NCI-H345 (cell line): ENCODE data around the gene OR5C1.
A peak's percentile ranks its signal among the peaks of the same experiment; 100 is the strongest.

Experiments used
- DNase-seq: peaks from one replicate; lab custom pipeline; 2025; lab: John Stamatoyannopoulos, UW

Gene OR5C1

DNA sequence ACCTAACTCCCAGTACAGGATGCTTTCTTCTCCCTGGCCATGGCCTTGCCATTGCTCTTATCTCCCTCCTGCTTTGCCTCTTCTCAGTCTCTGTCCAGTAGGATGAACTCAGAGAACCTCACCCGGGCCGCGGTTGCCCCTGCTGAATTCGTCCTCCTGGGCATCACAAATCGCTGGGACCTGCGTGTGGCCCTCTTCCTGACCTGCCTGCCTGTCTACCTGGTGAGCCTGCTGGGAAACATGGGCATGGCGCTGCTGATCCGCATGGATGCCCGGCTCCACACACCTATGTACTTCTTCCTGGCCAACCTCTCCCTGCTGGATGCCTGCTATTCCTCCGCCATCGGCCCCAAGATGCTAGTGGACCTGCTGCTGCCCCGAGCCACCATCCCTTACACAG lies at the start of gene OR5C1:
Gene OR5C1 (plus strand): TSS at position 103 of the 400 bp plus-strand sequence. CDS start 0 bp downstream, at position 103.
- DNase-seq: no peak

DNA sequence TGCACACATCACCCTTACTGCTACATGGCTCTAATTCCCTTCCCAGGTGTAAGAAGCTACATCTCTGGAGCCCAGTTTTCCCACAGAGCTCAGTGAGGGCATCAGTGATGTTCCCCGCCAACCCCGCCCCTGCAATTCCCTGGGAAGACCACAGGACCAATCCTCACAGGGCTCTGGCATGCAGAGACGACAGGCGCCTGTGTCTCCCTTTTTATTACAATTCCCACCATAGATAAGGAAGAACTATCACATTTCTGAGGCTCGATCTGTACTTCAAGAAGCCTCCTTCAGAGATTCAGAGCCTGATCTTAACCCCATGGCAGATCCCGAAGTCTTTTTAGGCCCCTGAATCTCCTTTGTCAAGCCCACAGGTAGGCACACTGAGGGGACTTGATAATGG lies 46.7 kb upstream of the OR5C1 start, which contains the start of gene OR1L6:
Gene OR1L6 (plus strand): TSS at position 301 of the 400 bp plus-strand sequence. CDS start 7,545 bp downstream, outside the sequence.
- no peak for DNase-seq

DNA sequence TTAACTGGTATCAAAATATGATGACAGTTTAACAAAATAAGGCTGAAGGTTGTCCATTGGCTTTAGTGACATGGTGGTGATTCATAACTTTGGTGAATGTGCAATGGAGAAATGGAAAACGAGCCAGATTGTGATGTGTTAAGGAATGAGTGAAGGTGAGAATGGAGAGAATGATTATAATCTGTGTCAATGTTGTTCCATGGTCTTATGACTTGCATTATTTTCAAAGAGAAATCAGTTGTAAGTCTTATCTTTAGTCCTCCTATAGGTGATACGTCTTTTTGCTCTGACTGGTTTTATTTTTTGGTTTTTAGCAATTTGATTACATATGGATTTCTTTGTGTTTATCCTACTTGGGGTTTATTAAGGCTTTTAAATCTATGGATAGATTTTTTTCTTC lies 33.9 kb upstream of the OR5C1 start:
- no peak for DNase-seq

DNA sequence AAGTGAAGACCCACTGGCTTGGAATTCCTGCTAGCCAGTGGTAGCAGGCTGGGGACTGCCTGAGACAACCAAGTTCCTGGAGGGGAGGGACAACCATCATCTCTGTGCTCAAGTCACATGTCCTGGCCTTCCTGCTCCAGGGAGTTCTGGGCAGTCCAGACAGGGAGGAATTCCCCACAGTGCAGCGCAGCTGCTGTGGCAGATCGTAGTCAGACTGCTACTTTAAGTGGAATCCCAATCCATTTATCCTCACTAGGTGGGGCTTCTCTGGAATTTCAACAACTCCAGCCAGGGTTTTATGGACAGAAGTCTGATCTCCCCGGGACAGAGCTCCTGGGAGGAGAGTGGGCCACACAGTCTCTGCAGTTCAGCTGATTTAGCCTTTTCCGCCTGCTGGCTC lies 20.9 kb upstream of the OR5C1 start:
- no peak for DNase-seq

DNA sequence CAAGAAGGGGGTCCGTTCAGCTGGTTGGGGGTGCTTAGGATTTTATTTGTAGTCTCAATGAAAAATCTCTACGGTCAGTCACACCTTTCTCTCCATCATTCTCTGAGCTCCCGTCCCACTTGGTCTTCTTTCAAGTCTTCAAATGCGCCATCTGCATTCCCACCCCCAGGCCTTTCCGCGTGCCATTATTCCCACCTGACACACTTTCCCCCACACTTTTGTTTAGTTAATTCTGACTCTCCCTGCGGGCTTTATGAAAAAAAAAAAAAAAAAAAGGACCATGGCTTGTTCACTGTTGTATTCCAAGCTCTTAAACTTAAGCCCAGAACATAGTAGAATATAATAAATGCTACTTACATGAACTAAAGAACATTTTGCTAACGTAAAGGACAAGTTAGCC lies 11.7 kb upstream of the OR5C1 start:
- DNase-seq: no peak

DNA sequence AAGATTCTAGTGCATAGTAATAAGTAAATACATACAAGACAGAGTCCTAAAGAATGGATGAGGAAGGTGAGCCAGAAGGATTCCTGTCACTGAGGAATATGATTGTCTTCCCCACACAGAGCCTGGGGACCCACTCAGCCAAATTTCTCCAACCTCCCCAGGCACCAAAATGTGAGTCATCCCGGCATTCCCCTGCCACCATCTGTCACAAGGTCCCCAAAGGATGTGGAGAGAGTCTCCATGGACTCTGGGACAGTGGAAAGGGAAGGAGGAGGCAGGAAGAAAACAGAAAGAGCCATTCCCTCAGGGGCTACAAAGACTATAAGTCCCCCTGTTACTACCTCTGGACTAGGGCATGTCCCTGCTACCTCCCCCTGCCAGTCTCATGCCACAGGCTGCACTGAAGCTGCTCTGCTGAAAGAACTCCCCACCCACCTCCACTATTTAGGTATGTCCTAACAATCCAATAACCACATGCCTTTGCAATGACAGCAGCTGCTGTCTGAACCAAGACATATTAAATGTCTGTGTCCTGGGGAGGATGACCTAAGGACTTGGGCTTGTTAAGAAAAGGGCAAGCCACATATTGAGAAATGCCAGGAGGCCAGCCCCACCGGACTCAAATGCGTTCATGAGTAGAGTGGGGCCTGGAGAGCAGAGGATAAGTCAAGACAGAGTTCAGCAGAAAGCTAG lies 10.7 kb upstream of the OR5C1 start:
- no peak for DNase-seq

DNA sequence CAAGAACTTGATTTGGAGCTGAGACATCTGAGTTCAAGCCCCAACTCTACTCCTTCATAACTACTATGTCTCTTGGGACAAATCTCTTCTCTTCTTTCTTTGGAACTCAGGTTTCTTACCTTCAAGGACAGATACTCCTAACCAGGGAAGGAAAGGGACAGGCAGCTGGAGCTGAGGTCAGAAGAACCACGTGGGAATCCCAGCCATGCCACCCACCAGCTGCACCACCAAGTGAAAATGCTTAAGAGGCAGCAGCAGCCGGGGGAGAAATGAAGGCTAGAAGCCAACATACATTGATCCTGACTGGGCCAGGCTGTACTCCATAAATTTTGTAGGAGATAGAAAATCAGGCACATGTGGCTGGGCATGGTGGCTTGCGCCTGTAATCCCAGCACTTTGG lies 9.6 kb upstream of the OR5C1 start:
- DNase-seq: no peak

DNA sequence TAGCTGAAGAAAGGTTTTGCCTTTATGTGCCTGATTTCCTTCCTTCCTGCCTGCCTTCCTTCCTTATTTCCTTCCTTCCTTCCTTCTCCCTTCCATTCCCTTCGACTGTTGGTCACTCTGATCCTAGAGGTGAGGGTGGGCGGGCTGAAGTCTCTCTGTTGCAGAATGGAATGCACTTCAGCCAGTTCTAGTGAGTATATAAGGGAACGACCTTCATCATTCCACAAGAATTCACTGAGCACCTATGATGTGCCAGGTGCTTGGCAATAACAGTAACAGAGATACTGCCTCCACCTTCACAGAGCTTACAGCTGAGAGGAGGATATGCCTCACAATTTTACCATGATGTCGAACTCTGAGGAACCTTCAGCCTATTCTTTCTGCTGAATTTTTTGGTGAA lies 8.7 kb upstream of the OR5C1 start:
- no peak for DNase-seq

DNA sequence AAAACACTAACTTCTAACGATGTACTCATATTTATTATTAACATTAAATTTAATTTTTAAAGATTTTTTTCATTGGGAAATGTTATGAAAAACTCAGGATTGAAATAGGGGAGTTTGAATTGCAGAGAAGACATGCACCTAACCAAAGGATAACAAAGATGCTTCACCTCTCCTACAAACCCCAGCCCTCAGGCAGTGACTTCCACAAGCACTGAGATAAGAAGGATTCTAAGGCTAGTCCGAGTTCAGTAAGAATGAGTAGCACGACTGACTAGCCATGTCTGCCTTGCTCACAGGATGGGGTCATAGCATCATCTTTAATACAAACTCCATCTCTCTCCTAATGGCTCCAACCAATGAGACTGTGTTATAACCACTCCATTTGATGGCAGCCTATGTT lies 7.1 kb upstream of the OR5C1 start:
- DNase-seq: no peak

DNA sequence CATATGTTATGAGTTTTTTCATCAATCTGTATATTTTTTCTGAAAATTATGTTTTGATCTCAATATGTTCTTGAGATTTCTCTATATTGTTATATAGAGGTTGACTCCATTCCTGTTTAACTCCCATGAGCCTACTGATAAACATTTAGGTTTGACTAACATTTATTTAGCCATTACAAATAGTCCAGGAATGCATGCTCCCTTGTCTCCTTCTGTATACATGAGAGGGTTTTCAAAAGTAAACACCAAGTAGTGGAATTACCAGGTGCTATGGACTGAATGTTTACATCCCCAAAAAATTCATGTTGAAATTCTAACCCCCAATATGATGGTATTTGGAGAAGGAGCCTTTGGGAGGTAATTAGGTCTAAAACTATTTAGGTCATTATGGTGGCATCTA lies 3.5 kb upstream of the OR5C1 start:
- no peak for DNase-seq

DNA sequence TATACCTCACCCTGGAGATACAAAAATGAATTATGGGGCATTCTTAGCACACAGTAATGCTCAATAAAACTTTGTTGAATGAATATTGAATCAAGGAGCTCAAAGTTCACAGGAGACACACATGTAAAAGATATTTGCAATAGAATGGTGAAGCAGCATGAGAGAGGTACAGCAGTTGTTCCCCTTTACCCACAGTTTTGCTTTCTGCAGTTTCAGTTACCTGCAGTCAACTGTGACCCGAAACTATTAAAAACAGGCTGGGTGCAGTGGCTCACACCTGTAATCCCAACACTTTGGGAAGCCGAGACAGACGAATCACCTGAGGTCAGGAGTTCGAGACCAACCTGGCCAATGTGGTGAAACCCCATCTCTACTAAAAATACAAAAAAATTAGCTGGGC lies 2.4 kb upstream of the OR5C1 start:
- no peak for DNase-seq

DNA sequence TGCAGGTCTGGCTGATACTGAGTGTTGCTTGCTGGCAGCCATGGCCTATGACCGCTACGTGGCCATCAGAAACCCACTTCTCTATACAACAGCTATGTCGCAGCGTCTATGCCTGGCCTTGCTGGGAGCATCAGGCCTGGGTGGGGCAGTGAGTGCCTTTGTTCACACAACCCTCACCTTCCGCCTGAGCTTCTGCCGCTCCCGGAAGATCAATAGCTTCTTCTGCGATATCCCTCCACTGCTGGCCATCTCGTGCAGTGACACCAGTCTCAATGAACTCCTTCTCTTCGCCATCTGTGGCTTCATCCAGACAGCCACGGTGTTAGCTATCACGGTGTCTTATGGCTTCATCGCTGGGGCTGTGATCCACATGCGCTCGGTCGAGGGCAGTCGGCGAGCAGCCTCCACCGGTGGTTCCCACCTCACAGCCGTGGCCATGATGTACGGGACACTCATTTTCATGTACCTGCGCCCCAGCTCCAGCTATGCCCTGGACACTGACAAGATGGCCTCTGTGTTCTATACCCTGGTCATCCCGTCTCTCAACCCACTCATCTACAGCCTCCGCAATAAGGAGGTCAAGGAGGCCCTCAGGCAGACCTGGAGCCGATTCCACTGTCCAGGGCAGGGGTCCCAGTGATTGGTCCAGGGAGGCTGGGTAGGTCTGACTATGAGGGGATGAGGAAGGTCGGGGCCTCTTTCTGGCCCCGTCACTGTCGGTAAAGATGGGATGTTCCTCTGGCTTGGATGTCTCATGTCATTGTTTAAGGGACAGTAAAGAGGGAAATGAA lies 718 bp downstream of the OR5C1 start:
- no peak for DNase-seq

DNA sequence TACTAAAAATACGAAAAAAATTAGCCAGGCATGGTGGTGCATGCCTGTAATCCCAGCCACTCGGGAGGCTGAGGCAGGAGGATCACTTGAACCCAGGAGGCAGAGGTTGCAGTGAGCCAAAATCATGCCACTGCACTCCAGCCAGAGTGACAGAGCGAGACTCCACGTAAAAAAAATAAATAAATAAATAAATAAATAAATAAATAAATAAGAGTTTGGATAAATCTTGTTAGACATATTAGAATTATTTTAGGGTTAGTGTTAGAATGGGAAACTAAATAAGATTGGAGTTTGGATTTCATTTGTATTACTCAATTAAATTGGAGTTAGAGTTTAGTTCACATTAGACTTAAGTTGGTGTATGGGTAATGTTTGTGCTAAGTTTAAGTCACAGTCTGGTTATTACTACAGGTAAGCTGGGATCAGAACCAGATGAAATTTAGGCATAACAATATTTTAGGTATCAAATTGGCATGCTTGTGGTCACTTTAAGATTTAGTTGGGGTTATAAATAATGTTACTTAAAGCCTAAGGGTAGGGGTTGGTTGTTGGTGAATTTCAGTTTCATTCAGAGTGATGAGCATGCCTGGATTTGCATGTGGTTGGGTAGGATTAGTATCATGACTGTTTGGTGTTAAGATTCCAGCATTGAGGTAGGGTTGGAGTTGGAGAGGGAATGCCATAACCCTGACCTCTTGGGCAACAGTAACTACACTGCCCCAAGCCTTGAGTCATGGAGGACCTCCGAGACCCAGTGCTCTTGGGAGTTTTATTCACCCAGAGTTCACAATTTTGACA lies 3.3 kb downstream of the OR5C1 start:
- no peak for DNase-seq

DNA sequence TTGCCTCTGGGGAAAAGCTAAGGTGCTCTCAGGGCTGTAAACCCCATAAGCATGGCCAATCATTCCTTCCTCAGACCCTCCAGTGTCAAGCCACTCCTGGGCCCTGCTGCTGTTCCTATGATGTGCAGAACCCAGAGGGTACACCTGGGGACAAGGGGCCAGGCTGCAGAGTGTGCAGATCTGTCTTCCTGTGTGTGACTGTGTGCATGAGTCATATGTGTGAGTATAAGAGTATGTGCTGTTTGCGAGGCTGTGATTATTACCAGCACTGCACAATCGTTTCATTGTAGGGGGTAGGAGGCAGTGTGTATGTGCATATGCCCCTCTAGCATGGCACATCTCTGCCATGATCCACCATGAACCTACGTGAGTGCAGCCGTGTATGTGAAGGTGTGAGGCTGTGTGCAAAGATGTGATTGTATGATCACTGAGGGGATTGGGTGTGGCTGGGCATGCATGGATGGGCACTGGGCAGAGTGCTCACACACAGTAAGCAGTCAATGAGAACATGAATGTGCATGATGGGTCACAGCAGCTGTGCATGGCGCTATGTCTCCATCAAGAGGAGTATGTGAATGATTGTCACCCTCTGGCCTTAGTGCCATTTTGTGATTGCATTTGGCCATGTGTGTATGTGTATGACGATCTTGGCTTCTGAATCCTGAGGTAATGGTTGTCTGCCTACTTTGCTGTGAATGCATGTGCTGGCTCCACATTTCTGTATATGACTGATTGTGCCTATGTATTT lies 8.8 kb downstream of the OR5C1 start:
- DNase-seq: no peak

DNA sequence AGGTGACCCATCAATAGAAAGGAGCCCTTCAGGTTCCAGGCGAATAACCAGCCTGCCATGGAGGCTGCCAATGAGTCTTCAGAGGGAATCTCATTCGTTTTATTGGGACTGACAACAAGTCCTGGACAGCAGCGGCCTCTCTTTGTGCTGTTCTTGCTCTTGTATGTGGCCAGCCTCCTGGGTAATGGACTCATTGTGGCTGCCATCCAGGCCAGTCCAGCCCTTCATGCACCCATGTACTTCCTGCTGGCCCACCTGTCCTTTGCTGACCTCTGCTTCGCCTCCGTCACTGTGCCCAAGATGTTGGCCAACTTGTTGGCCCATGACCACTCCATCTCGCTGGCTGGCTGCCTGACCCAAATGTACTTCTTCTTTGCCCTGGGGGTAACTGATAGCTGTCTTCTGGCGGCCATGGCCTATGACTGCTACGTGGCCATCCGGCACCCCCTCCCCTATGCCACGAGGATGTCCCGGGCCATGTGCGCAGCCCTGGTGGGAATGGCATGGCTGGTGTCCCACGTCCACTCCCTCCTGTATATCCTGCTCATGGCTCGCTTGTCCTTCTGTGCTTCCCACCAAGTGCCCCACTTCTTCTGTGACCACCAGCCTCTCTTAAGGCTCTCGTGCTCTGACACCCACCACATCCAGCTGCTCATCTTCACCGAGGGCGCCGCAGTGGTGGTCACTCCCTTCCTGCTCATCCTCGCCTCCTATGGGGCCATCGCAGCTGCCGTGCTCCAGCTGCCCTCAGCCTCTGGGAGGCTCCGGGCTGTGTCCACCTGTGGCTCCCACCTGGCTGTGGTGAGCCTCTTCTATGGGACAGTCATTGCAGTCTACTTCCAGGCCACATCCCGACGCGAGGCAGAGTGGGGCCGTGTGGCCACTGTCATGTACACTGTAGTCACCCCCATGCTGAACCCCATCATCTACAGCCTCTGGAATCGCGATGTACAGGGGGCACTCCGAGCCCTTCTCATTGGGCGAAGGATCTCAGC lies 11.6 kb downstream of the OR5C1 start, which contains the start of gene OR1K1:
Gene OR1K1 (plus strand): TSS at position 58 of the 995 bp plus-strand sequence. CDS start 0 bp downstream, at position 58.
- DNase-seq: no peak

DNA sequence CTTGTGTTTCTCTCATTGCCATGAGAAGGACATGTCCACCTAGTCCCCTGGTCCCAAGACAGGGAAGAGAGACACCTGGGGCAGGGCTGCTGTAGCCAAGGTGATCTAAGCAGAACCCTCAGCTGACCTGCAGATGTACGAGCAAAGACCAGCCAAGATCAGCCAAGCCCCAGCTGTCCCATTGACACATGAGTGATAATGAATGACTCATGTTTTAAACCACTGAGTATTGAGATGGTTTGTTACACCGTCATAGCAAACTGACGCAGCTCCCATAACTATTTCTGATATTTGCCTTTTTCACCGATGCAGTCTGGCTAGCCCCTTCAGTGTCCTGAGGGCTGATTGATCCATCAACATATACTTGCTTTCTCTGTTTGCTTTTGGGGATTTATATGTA lies 17.9 kb downstream of the OR5C1 start:
- no peak for DNase-seq

DNA sequence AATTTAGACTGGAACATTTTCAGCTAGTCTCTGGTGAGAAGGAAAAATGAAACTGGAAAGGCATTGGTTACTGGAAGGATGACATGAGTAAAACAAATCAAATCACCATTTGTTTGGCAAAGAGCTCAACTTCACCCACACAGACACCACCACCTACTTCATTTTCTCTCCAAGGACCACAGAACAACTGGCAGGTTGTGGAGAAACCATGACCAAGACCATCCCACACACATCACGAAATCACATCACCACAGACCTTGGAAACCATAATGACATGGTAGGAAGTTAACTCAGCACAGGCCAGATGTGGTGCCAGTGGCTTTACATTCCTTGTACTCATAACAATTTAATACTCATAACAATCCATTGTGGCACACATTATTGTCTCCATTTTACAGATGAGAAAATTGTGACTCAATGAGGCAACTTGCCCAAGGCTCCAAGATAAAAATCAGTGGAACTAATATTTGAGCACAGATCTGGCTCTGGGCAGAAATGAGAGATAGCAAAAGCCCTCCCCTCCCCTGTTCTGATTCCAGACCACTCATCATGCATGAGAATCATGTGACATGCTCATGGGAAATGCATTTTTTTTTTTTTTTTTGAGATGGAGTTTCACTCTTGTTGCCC lies 18.7 kb downstream of the OR5C1 start:
- DNase-seq: no peak

DNA sequence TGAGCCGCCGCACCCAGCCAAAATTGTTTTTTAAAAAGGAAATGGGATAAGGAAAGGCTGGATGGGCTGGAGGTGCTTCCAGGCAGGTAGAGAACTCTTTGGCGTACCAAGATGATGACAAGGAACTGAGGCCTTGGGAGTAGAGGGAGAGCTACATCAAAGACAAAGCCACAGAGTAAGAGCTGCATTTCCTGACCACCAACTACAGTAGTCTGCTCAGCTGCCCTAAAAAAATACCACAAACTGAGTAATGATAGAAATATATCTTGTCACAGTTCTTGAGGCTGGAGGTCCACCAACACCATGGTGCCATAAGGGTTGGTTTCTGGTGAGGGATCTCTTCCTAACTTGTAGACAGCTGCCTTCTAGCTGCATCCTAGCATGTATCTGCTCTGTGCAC lies 19.4 kb downstream of the OR5C1 start:
- DNase-seq: no peak

DNA sequence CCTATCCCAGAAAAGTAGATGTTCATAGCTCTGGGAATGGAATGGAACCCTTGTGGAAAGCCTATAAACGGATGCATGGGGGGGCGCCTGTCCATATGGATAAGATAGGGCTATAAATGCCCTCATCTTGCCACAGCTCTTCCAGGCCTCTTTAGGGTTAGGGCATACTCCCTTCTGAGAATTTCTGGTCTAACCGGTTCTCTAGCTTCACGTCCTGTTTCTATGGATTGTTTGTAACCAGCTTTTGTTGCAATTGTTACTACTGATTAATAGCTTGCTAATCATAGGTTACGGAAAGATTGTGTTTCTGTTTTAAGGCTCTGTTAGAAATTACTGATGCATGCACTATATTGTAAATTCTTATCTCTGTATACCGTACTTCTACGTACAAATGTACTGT lies 20.5 kb downstream of the OR5C1 start:
- peak; percentile 74 for DNase-seq

DNA sequence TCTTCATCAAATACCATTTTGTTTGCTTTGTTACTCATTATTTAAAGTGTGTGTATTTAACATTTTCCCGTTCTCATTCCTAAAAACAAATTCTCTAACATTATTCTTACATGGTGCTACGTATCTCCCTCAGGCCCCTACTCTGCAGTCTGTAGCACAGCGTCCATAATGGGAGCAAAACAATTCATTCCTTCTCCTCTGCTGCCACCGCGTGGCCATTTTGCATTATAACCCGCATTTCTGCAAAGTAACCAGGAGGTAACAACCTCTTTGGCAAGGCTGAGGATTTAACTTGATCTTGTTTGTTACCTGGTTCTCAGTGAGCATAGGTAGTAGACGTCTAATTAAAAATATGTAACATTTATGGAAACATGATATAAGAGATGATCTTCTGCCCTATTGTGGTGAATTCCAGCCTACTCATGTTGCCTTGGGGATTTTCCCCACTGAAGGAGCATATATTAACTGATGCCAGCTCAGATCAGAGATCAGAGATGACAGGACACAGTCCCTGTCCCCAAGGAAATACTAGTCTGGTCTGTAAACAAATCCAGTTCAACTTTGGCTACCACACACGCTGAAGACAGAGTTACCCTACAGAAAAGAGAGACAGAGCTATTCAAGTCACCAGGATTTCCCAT lies 21.7 kb downstream of the OR5C1 start:
- peak; percentile 87 for DNase-seq
